GM21619 (cell line): ENCODE measurements around the gene ZNF474.

Experiments
- ATAC-seq: cut with Tn5 transposase; IDR thresholded peaks from one replicate; pipeline ENCODE4 v1.9.1; 2021; ENCODE audit not compliant: unreplicated experiment

The ZNF474 gene

DNA sequence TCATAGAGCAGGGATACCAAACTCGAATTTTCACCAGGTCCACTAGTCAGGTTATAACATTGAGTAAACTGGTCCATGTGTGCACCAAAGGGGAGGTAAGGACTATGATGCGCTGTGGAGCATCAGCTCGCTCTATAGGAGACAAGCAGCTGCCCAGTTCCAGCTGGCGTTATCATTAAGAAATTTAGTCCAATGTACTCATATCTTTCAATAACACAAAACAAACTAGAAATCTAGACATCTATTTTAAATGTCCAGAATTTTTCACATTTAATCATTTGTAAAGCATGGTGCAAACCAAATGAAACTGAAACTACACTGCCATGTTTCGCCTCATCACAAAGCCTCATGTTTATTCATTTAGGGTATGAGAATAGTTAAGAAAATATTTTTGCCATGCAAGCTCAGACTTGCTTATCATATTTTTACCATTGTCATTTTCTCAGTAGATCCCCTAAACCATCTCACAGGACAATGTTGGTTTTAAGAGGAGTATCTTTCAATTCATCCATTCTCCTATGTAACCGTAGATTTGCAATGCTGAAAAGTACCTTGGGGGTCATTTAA lies 50.9 kb downstream of the ZNF474 start:
- peak; percentile 51 for ATAC-seq

GRCh38 chr5:122180863-122181548 lies 51.7 kb downstream of the ZNF474 start:
- ATAC-seq = peak; percentile 28

DNA sequence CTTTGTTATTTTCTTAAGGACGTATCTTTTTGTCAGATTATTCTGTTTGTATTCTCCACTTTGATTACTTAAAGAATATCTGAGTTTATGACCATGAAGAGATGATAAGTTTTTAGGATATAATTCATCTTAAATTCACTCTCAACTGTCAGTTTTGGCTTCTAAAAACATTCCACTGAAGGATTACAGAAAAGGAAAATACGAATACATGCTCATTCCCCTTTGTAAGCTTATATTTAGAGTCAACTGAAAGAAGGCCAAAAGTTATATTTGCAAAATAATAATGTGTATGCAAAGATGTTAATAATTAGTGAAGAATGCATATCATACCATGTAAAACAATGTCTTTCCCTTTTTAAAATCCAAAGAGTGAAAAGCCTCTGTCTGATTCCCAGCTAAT lies 52.5 kb downstream of the ZNF474 start:
- no peak for ATAC-seq

DNA sequence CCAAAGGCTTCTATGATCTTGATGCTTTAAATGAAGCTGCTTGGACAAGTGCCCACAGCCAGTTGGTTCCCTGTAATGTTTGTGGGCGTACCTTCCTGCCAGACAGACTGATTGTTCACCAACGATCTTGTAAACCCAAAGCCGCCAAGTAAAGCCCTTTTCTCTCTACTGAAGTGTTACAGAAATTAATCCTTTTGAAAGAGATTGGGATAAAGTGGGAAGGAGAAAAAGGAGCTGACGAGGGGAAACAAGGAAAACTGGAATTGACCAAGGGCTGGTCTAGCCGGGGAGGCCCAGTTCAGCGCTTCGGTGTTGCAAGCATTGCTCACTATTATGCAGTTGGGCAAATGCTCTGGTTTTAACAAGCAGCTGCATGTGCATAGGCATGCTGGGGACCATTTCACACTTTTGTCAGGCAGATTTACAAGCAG lies 53.2 kb downstream of the ZNF474 start:
- ATAC-seq = no peak

- ATAC-seq = no peak
Observed at GRCh38 chr5:122183098-122183787, 53.9 kb downstream of the ZNF474 start.

DNA sequence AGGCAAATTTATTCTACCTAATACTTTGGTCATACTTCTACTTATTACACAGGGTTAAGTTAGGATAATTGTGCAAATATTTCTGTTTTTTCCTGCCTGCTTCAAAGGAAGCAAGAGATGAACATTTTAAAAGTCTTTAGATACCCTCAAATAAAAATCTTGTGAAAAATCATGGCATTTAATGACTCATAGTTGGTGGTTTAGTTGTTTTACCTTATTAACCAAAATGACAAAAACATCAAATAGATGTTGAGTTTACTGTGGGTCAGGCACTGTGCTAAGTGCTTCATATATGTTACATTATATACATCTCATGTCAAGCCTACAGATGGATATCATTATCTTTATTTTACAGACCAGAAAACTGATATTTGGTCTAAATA lies 54.4 kb downstream of the ZNF474 start:
- ATAC-seq = no peak

- no peak for ATAC-seq
Observed at GRCh38 chr5:122184676-122185255, 55.4 kb downstream of the ZNF474 start.

DNA sequence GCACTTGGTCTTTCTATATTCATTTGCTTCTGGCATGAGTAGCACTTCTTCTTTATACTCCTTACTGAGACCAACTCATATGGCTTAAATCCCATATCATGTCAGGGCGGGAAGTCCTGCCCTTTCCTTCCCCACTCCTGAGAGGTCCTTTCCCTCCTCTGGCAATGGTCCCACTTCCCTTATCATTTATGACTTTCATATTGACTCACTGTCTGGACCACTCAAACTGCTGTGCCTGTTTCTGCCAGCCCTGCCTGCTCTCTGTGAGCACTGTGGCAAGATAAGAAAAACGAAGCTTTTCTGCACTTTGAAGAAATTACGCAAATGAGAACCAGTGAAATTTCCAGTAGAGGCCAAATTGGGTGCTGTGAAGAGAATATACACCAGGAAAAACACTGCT lies 58.1 kb downstream of the ZNF474 start:
- no peak for ATAC-seq

GRCh38 chr5:122190156-122190555 lies 60.8 kb downstream of the ZNF474 start:
- ATAC-seq = no peak

GRCh38 chr5:122192497-122193496 lies 63.5 kb downstream of the ZNF474 start:
- ATAC-seq = peak; percentile 82

DNA sequence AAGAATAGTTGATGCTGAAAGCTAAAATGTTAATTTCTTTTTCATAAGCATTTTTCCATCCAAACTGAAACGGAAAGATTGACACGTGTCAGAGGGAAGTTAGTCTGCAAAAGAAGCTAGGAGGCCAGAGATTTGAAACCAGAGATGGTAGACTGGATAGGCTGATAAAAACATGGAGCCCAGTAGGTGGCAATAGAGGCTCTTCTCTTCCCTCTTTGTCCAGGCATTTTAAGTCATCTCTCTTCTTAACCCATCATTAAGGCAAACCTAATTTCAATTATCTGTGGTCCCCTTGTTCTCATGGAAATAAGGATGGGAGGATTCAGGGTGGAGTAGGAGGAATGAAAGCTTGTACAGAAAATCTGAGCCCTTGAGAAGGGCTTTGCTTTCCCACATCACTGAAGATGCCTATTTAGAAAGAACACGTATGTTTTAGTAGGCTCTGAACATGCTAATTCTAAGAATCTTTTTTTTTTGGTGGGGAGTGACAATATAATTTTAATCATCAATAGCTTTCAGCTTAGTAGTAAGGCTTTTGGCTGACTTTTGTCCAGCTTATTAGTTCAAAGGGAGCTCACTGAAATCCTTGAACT lies 66.6 kb downstream of the ZNF474 start:
- ATAC-seq = no peak

- no peak for ATAC-seq
Observed at GRCh38 chr5:122199146-122199545, 69.8 kb downstream of the ZNF474 start.

- no peak for ATAC-seq
Observed at GRCh38 chr5:122200450-122200849, 71.1 kb downstream of the ZNF474 start.

DNA sequence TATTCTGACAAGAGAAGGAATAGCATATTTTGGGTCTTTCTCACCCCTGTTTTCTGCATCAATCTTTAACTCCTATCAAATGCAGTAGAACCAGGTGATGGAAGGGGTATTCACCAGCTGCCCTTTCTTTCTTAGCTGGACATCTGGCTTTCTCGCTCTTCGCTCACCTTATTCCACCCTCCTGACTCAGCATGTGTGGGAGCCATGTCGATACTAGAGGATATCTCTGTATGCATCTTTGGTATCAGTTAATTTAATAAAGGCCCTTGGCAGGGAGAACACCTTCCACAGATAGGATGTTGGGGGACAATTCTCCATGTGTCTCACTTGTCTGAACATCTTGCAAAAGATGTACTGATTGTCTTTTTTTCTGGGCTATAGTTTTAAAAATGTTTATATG lies 71.5 kb downstream of the ZNF474 start:
- no peak for ATAC-seq

DNA sequence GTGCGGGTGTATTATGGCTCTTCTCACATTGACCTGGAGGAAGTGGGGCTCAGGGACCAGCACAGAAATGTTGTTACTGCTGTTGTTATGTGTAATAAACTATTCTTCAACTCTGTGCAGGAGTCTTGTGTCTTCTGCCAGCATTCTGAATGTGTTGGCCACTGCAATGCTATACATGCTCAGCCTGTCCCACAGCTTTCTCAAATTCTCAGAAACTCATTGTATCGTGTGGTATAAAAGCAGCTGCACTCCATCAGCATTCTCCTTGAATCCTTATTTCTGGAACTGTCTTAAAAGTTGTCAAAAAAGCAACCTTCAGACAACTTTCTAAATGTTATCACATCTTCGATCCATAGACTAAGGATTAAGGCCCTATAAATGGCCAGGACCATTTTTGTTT lies 72.0 kb downstream of the ZNF474 start:
- ATAC-seq = no peak

DNA sequence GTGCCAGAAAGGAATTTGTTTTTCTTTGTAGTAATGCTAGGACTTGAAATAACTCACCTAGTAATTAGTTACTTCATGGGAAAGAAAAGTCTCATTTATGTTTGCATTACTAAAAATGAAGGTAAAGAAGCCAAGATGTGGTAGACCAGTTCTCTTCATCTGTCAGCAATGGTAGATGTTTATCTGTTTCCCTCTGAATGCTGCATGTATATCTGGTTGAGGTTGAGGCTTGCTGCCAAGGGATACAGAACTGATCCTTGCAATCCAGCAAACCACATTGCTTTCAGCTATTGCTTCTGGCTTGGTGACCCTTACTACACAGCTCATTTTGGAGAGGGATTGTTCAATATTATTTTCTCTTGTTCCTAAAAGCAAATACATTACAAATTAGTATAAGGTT lies 73.6 kb downstream of the ZNF474 start:
- ATAC-seq = no peak
